NCI-H2227 treated with DMSO at 0.1 percent for 48 hours (cell line): ENCODE results near the gene PGAM2.

Experiments used
- DNase-seq: peaks from one replicate; lab custom pipeline; 2025; lab: John Stamatoyannopoulos, UW

PGAM2 gene

DNA sequence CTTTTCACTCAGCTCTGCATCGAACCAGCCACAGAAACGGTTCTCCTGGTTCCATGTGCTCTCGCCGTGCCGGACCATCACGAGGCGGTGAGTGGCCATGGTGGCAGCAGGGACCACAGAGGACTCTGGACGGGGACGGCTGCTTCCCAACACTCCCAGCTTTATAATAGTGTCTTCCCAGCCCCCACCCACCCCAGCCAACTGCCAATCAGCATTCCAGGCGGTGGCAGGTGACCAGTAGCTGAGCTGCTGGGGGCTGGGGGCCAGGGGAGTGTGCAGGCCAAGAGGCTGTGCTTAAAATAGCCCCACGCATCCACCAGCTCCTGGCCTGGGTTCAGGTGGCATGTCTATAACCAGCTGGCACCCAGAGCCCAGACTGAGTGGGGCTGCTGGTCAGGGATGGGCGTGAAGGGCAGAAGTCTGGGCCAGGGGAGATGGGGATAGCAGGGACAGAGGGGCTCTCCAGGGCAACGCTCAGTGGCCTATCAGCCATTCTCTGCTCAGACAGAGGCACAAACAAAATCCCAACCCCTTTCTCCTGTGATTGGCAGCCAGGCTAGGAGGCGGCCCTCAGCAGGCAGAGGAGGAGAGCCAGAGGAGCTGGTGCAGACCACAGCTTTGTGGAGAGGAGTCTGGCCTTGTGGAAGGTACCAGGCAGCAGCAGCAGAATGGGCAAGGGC, at the start of gene PGAM2:
Gene PGAM2 (minus strand): TSS at position 137 of the 680 bp plus-strand sequence. CDS start 38 bp downstream, at position 99.
- no peak for DNase-seq

DNA sequence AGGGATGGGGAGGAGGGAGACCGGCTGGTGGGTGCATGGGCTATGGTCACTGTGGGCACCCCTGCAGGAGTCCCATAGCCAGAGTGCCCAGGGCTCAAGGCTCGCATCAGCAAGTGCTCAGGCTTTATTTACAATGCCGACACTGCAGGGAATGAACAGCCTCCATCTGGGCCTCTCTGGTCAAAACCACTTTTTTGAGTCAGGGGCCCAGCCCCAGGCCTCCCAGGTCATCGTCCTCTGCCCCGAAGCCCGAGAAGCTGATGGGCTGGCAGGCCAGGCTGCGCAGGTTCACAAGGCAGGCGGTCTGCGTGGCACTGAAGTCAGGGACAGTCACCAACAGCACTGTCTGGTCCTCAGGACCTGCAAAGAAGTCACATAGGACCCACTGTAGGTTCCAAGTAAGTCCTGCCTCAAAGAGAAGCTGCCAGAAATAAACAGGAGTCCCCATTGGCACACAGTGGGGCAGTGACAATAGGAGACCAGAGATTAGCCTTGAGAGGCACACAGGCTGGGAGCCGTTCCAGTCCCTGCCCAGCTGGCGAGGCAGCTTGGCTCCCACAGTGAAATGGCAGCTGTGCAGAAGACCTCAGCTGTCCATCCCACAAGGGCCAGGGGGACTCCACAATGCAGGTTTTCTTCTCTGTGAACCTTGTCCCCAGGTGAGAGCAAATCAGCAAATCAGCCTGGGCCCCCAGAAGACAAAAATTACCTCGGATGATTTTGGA, 49.4 kb upstream of the PGAM2 start:
- DNase-seq, result no peak

DNA sequence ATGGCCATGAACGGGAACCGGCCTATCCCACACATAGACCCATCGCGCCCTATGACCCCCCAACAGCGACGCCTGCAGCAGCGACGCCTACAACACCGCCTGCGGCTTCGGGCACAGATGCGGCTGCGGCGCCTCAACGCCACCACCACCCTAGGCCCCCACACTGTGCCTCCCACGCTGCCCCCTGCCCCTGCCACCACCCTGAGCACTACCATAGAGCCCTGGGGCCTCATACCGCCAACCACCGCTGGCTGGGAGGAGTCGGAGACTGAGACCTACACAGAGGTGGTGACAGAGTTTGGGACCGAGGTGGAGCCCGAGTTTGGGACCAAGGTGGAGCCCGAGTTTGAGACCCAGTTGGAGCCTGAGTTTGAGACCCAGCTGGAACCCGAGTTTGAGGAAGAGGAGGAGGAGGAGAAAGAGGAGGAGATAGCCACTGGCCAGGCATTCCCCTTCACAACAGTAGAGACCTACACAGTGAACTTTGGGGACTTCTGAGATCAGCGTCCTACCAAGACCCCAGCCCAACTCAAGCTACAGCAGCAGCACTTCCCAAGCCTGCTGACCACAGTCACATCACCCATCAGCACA, 48.5 kb upstream of the PGAM2 start:
- DNase-seq, result no peak

DNA sequence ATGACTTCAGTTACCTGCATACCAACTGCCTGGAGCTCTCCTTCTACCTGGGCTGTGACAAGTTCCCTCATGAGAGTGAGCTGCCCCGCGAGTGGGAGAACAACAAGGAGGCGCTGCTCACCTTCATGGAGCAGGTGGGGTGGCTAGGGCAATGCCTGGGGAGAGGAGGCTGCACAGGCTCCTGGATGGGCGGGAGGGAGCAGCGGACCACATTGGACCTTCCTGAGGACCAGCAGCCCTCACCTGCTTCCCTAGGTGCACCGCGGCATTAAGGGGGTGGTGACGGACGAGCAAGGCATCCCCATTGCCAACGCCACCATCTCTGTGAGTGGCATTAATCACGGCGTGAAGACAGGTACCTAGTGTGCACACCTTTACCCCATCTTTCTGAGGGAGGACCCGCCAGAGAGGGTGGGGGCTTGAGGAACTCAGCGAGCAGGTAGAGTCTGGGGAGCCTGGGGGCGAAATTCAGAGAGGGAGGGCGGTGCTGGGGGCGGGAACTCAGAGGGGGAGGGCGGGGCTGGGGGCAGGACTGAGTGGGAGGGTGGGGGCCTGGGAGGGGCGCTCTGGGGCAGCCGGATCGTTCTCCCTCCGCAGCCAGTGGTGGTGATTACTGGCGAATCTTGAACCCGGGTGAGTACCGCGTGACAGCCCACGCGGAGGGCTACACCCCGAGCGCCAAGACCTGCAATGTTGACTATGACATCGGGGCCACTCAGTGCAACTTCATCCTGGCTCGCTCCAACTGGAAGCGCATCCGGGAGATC, 47.8 kb upstream of the PGAM2 start:
- no peak for DNase-seq

DNA sequence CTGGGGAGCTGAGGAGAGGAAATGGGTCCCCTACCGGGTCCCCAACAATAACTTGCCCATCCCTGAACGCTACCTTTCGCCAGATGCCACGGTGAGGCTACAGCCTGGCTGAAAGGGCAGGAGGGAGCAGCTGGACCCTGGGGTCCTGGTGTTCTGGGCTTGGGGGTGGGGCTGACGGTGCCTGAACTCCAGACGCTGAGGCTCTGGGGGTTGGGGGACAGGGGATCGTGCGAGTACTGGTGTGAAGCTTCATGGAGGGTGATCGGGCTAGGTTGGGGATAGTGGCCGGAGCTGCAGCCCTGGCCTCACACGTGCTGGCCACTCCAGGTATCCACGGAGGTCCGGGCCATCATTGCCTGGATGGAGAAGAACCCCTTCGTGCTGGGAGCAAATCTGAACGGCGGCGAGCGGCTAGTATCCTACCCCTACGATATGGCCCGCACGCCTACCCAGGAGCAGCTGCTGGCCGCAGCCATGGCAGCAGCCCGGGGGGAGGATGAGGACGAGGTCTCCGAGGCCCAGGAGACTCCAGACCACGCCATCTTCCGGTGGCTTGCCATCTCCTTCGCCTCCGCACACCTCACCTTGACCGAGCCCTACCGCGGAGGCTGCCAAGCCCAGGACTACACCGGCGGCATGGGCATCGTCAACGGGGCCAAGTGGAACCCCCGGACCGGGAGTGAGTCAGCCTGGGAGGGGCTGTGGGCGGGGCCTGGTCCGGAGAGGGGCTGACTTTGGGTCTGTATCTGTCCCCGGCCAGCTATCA, 47.0 kb upstream of the PGAM2 start:
- DNase-seq, result no peak

DNA sequence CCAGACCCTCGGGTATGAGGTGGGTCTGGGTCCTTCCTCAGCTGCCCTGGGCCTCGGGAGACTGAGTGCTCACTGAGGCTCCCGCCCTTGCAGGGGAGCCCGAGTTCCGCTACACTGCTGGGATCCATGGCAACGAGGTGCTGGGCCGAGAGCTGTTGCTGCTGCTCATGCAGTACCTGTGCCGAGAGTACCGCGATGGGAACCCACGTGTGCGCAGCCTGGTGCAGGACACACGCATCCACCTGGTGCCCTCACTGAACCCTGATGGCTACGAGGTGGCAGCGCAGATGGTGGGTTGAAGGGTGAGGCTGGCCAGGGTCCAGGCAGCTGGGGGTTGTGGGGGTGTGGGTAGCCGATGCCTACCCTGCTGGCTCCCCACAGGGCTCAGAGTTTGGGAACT, 46.4 kb upstream of the PGAM2 start:
- no peak for DNase-seq

DNA sequence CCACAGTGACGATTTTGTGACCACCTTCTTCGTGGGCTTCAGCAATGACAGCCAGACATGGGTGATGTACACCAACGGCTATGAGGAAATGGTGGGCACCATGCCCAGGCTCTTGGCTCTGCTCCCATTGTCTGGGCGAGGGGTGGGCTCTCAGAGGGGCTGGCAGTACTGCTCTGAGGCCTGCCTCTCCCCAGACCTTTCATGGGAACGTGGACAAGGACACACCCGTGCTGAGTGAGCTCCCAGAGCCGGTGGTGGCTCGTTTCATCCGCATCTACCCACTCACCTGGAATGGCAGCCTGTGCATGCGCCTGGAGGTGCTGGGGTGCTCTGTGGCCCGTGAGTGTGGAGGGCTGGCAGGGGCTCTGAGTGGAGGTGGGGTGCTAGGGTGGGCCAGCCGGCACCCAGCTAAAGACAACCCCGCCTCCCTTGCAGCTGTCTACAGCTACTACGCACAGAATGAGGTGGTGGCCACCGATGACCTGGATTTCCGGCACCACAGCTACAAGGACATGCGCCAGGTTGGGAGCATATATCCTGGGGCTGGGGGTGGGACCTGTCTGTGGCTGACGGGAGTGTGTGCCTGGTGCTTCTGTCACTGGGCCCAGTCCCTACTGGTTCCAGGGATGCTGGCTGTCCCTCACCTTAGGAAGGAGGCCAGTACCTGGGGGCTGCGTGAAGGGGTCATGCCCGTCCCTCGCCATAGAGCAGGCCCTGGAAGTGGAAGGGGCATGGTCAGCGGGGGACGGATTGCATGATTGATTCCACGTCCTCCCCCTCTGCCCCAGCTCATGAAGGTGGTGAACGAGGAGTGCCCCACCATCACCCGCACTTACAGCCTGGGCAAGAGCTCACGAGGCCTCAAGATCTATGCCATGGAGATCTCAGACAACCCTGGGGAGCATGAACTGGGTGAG, 45.6 kb upstream of the PGAM2 start:
- DNase-seq, result no peak

DNA sequence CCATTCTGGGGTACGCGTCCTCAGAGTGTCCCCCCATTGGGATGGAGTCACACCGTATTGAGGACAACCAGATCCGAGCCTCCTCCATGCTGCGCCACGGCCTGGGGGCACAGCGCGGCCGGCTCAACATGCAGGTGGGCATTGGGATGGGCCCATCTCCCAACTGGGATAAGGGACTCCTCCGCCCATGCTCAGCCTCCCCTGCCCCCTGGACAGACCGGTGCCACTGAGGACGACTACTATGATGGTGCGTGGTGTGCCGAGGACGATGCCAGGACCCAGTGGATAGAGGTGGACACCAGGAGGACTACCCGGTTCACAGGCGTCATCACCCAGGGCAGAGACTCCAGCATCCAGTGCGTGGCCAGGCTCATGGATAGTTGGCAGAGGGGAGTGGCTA, 44.6 kb upstream of the PGAM2 start:
- DNase-seq, result no peak

DNA sequence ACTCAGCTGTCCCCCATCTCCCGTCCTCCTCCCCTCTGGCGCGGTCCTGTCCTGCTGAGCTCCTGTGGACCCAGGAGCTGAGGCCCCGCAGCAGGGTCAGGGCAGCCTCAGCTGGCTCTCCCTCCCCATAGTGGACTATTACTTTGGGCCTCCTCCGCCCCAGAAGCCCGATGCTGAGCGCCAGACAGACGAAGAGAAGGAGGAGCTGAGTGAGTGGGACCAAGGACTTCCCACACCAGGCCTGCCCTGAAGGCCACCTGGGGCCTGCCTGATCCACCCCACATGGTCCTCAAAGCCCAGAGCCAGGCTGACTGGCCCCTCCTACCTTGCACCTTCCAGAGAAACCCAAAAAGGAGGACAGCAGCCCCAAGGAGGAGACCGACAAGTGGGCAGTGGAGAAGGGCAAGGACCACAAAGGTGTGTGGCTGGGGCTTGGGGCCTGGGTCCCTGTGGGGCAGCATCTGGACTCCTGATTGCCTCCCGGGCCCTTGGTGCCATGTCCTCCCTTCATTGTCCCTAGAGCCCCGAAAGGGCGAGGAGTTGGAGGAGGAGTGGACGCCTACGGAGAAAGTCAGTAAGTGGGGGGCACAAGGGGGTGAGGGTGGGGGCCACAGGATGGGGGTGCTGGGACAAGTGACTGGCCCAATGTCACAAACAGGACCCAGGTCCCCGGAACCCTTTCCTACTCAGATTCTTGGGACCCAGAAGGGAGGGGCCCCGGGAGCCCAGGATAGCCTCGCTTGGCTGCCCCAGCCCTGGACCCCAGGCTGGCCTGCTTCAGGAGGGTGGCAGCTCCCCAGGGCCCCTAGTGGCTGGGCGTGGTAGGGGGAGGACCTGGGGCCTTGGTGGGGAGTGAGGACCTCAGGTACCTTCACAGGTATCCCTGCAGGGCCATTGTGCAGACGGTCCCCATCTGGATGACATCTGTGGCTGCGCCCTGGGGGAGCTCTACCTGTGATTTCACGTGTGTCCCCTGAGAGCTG, 43.7 kb upstream of the PGAM2 start:
- no peak for DNase-seq

DNA sequence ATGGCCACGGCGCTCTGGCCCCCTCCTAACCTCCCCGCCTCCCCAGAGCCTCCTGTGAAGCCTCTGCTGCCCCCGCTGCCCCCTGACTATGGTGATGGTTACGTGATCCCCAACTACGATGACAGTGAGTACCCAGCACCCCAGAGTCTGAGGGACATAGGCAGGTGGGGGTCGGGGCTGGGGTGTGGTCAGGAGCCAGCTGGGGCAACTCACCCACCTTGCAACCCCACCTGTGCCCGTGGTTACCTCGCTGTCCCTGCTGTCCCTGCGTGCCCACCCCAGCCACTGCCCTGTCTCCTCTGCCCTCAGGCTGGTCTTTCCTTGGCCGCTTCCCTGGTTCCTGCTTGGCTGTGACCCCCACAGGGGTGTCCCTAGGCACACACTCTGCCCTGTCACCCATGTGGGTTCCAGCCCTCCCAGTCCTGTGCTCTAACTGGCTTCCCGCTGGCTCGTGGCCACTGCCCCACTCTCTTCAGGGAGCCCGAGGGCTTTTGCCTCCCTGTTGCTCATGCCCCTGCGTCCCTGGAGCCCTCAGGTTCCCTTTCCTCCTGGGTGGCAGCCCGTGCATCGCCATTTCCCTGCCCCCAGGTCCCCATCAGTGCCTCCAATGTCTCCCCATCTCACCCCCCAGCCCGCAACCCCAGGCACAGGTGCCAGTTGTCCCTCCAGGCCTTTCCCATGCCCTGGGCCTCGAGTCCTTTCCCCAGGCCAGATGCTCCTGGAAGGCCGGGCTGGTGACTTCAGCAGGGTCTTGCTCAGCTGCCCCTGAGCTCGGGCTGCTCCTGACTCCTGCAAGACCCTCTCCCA, 42.8 kb upstream of the PGAM2 start:
- no peak for DNase-seq

DNA sequence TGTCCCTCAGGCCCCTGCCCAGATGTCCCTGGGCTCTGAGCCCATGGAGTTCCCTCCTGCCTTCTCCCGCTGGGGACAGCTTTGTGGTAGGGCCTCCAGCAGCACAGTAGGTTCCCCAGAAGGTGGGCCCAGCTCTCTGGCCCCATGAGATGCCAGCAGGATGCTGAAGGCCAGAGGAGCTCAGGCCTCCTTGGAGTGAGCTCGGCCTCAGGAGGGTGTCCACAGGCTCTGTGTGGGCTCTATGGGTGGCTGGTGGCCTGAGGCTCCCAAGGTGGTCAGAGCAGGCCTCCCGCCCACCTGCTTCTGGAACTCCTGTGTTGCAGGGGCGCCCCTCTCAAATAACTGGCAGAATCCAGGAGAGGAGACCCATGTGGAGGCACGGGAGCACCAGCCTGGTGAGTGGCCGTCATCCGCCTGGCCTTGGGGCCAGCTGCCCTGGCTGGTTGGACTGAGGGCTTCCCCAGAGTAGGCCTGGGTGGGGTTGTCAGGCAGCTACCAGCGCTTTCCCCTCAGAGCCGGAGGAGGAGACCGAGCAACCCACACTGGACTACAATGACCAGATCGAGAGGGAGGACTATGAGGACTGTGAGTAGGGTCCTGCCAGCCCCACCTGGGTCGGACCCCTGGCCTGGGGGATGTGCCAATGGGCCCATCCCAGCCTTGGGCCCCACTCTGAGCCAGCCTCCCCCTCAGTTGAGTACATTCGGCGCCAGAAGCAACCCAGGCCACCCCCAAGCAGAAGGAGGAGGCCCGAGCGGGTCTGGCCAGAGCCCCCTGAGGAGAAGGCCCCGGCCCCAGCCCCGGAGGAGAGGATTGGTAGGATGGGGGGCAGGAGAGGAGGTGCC, 42.0 kb upstream of the PGAM2 start:
- no peak for DNase-seq

DNA sequence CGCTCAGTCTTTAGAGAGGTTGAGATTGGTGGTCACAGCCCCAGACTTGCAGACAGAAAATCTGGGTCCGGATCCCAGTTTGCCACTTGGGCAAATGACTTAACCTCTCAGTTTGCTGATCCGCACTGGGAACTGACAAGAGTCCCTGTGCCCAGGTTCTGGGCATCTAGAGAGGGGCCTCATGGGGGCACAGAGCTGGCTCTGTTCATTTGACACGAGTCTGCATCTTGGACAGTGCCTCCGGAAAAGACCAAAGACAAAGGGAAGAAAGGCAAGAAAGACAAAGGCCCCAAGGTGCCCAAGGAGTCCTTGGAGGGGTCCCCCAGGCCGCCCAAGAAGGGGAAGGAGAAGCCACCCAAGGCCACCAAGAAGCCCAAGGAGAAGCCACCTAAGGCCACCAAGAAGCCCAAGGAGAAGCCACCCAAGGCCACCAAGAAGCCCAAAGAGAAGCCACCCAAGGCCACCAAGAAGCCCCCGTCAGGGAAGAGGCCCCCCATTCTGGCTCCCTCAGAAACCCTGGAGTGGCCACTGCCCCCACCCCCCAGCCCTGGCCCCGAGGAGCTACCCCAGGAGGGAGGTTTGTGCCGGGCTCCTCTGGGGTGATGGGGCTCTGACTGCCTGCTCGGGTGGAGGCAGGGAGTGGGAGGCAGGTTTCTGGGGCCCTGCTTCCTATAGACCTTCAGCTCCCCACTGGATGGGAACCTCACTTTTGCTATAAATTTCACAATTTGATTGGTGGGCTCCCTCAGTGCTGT, 41.1 kb upstream of the PGAM2 start:
- no peak for DNase-seq

DNA sequence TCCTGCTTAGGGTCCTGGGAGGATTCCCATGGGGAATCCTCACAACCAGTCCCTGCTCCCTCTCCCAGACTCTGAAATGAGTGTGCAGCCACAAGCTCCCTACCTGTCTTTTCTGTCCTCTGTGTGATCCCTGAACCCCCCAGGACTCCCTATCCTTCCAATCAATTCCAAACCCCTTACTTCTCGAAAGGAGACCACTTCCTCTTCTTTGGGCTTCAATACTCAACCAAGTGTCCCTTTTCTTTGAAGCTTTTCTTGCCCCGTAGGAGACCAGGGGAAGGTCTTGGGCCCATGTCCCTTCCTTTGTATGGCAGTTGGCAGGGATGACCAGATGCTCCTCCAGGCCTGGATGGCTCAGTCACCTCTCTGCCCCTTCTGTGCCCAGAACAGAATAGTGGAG, 40.5 kb upstream of the PGAM2 start:
- no peak for DNase-seq

DNA sequence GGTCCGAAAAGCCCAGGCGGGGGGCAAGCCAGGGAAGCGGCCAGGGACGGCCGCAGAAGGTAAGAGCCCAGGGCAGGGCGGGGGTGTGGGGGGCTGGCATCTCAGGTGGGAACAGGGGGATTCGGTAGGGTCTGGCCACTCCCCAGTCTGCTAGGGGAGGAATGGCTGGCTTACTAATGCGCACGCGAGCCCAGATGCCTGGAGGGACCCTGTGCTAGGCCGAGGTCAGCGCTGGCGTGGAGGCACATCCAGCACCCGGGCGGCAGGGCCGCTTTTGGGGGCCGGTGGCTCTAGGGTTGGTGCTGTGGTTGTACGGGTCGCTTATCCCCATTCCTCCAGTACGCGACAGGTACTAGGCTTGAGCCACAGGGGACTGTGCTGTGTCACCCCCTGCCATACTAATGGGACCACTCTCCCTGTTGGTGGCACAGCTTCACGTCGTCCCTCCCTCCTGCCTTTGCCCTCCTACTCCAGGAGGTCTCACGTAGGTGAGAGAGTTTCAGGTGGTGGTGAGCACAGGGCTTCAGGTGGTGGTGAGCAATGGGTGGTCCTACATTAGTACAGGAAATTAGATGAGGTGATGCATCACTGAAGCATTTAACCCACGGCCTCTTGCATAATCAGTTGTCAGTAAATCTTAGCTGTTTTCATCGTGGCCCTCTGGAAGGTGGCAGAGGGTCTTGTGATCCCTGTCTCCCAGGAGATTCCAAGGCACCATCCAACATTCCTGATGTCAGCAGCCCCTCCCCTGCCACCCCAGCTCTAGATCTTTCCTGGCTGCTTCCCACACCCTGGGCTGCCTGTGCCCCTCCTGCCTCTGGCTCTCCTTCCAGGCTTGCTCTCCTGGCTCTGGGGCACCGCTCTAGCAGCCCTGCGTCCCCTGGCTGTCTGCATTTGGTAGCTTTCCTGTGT, 39.7 kb upstream of the PGAM2 start:
- DNase-seq, result no peak

DNA sequence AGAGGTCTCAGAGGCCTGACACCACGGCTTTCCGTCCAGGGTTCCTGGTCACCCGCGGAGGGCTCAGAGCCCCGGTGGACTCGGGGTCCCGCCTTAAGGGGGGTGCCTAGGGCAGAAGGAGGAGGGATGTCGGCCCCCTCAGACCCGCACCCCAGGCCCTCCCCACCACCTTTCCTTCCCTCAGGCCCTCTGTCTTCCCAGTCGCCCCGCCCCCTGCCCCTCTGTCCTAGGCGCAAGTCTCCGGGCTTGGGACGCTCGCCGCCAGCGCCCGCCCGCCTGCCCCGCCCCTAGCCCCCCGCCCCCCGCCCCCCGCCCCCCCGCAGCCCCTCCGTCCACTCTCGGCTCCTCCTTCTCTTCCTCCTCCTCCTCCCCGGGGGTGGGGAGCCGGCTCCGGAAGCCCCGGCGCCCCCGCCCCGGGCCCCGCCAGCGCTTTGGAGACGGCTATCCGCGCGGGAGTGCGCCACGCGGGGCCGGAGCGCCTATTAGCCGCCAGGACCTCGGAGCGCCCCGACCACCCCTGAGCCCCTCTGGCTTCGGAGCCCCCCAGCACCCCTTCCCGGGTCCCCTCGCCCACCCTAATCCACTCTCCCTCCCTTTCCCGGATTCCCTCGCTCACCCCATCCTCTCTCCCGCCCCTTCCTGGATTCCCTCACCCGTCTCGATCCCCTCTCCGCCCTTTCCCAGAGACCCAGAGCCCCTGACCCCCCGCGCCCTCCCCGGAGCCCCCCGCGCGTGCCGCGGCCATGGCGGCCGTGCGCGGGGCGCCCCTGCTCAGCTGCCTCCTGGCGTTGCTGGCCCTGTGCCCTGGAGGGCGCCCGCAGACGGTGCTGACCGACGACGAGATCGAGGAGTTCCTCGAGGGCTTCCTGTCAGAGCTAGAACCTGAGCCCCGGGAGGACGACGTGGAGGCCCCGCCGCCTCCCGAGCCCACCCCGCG, 38.8 kb upstream of the PGAM2 start, which contains the start of gene AEBP1:
Gene AEBP1 (plus strand): TSS at position 423 of the 937 bp plus-strand sequence. CDS start 321 bp downstream, at position 744.
- DNase-seq, result no peak
